Activated naive CD4-positive, alpha-beta T cell treated with anti-CD3 and anti-CD28 coated beads, Interleukin-2, amount 10 ng/mL, durations not matched to agents 7 days and 5 days (primary cell): ENCODE measurements around the gene SORD.
"Not testable (repeated sequence)": the region's sequence is repeated elsewhere in the genome, so short reads cannot be mapped to it uniquely, and the experiment has no call there.

Source experiments
- CTCF ChIA-PET: fragments of 350-600 bp; sonication (Branson Sonifier 250); formaldehyde crosslinking; loops from one replicate; lab custom pipeline; 2021; ENCODE audit warnings: antibody characterized with exemption; lab: Charles Lee
- DNase-seq: peaks from one replicate; pipeline ENCODE4 v3.0.0-alpha.2; 2020
- H3K27ac Mint-ChIP-seq: one replicate; pipeline ENCODE4 v1.8.0; 2021; ENCODE audit warnings: mild to moderate bottlenecking, moderate library complexity, mixed read lengths
- H3K27me3 Mint-ChIP-seq: one replicate; pipeline ENCODE4 v1.8.0; 2021; ENCODE audit warnings: mild to moderate bottlenecking, mixed read lengths
- H3K36me3 Mint-ChIP-seq: one replicate; pipeline ENCODE4 v1.8.0; 2021; ENCODE audit warnings: mixed read lengths
- H3K4me1 Mint-ChIP-seq: one replicate; pipeline ENCODE4 v1.8.0; 2021; ENCODE audit warnings: mixed read lengths
- H3K4me3 Mint-ChIP-seq: one replicate; pipeline ENCODE4 v1.8.0; 2021; ENCODE audit warnings: mild to moderate bottlenecking, moderate library complexity, mixed read lengths
- H3K9me3 Mint-ChIP-seq: one replicate; pipeline ENCODE4 v1.8.0; 2021; ENCODE audit warnings: mixed read lengths

SORD gene

GRCh38 chr15:45089712-45090373 is 66.8 kb downstream of the SORD start:
- CTCF ChIA-PET = no interaction called here
- H3K36me3 Mint-ChIP-seq = no peaks in the 10 kb centered on the region
- H3K9me3 Mint-ChIP-seq = no peaks in the 10 kb centered on the region
- no peaks in the 10 kb centered on the region for H3K4me1 Mint-ChIP-seq
- H3K27ac Mint-ChIP-seq = no peak overlapping the region
- no peak overlapping the region for H3K4me3 Mint-ChIP-seq
- DNase-seq = no peak
- peaks cover 37% of the 10 kb centered on the region for H3K27me3 Mint-ChIP-seq

GRCh38 chr15:45091161-45091560 is 68.2 kb downstream of the SORD start:
- Mint-ChIP-seq H3K27ac (no peak overlapping the region), H3K27me3 (peaks cover 33% of the 10 kb centered on the region), H3K4me1 (no peaks in the 10 kb centered on the region), H3K36me3 (no peaks in the 10 kb centered on the region), H3K9me3 (no peaks in the 10 kb centered on the region), H3K4me3 (no peak overlapping the region)
- no peak for DNase-seq
- CTCF ChIA-PET = no interaction called here

GRCh38 chr15:45091576-45091975 is 68.6 kb downstream of the SORD start:
- CTCF ChIA-PET = interaction anchor here (1.4 kb wide), 1 partner anchor 27 kb away, joined by 6 read pairs; no protein-coding TSS in a partner anchor
- Mint-ChIP-seq H3K9me3 (no peaks in the 10 kb centered on the region), H3K36me3 (no peaks in the 10 kb centered on the region), H3K4me3 (no peak overlapping the region), H3K27me3 (peaks cover 33% of the 10 kb centered on the region), H3K27ac (no peak overlapping the region), H3K4me1 (no peaks in the 10 kb centered on the region)
- no peak for DNase-seq

GRCh38 chr15:45093013-45093412 is 70.0 kb downstream of the SORD start:
- Mint-ChIP-seq H3K9me3 (no peaks in the 10 kb centered on the region), H3K4me3 (no peak overlapping the region), H3K27me3 (peaks cover 35% of the 10 kb centered on the region), H3K36me3 (no peaks in the 10 kb centered on the region), H3K27ac (no peak overlapping the region), H3K4me1 (no peaks in the 10 kb centered on the region)
- CTCF ChIA-PET = interaction anchor here (1.4 kb wide), 1 partner anchor 25 kb away, joined by 6 read pairs; no protein-coding TSS in a partner anchor
- DNase-seq = no peak

GRCh38 chr15:45093622-45094357 is 70.8 kb downstream of the SORD start:
- H3K4me1 Mint-ChIP-seq = no peaks in the 10 kb centered on the region
- H3K36me3 Mint-ChIP-seq = no peaks in the 10 kb centered on the region
- CTCF ChIA-PET = no interaction called here
- no peaks in the 10 kb centered on the region for H3K9me3 Mint-ChIP-seq
- peaks cover 29% of the 10 kb centered on the region for H3K27me3 Mint-ChIP-seq
- no peak overlapping the region for H3K4me3 Mint-ChIP-seq
- H3K27ac Mint-ChIP-seq = no peak overlapping the region
- no peak for DNase-seq

GRCh38 chr15:45094358-45094730 is 71.3 kb downstream of the SORD start:
- Mint-ChIP-seq H3K4me1 (no peaks in the 10 kb centered on the region), H3K36me3 (no peaks in the 10 kb centered on the region), H3K27me3 (peaks cover 26% of the 10 kb centered on the region), H3K4me3 (no peak overlapping the region), H3K9me3 (no peaks in the 10 kb centered on the region), H3K27ac (no peak overlapping the region)
- CTCF ChIA-PET = no interaction called here
- DNase-seq = no peak

GRCh38 chr15:45095661-45096060 is 72.7 kb downstream of the SORD start:
- CTCF ChIA-PET = no interaction called here
- Mint-ChIP-seq H3K27me3 (peaks cover 30% of the 10 kb centered on the region), H3K4me1 (no peaks in the 10 kb centered on the region), H3K36me3 (no peaks in the 10 kb centered on the region), H3K4me3 (no peak overlapping the region), H3K27ac (no peak overlapping the region), H3K9me3 (no peaks in the 10 kb centered on the region)
- no peak for DNase-seq

GRCh38 chr15:45097466-45097865 is 74.5 kb downstream of the SORD start:
- DNase-seq = no peak
- no peaks in the 10 kb centered on the region for H3K4me1 Mint-ChIP-seq
- H3K27ac Mint-ChIP-seq = no peak overlapping the region
- no peak overlapping the region for H3K4me3 Mint-ChIP-seq
- H3K27me3 Mint-ChIP-seq = peaks cover 30% of the 10 kb centered on the region
- H3K9me3 Mint-ChIP-seq = no peaks in the 10 kb centered on the region
- H3K36me3 Mint-ChIP-seq = no peaks in the 10 kb centered on the region
- CTCF ChIA-PET = interaction anchor here (1.0 kb wide), 1 partner anchor 21 kb away, joined by 3 read pairs; no protein-coding TSS in a partner anchor

GRCh38 chr15:45099549-45100165 is 76.7 kb downstream of the SORD start:
- CTCF ChIA-PET = no interaction called here
- H3K9me3 Mint-ChIP-seq = no peaks in the 10 kb centered on the region
- H3K27me3 Mint-ChIP-seq = peaks cover 28% of the 10 kb centered on the region

GRCh38 chr15:45100884-45101625 is 78.1 kb downstream of the SORD start:
- Mint-ChIP-seq H3K36me3 (no peaks in the 10 kb centered on the region), H3K9me3 (no peaks in the 10 kb centered on the region), H3K4me1 (no peaks in the 10 kb centered on the region), H3K27ac (no peak overlapping the region), H3K4me3 (no peak overlapping the region), H3K27me3 (peaks cover 35% of the 10 kb centered on the region)
- CTCF ChIA-PET = no interaction called here
- DNase-seq = no peak

More at GRCh38 chr15:45099549-45100165, 76.7 kb downstream of the SORD start:
- Mint-ChIP-seq H3K27ac (no peak overlapping the region), H3K4me1 (no peaks in the 10 kb centered on the region), H3K36me3 (no peaks in the 10 kb centered on the region), H3K4me3 (no peak overlapping the region)
- DNase-seq = no peak

GRCh38 chr15:45101749-45102148 is 78.8 kb downstream of the SORD start:
- H3K27me3 Mint-ChIP-seq = peaks cover 41% of the 10 kb centered on the region
- H3K4me1 Mint-ChIP-seq = no peaks in the 10 kb centered on the region
- H3K27ac Mint-ChIP-seq = no peak overlapping the region
- H3K36me3 Mint-ChIP-seq = no peaks in the 10 kb centered on the region
- no peak for DNase-seq
- H3K9me3 Mint-ChIP-seq = no peaks in the 10 kb centered on the region
- CTCF ChIA-PET = no interaction called here
- no peak overlapping the region for H3K4me3 Mint-ChIP-seq

GRCh38 chr15:45102226-45102625 is 79.2 kb downstream of the SORD start:
- Mint-ChIP-seq H3K36me3 (no peaks in the 10 kb centered on the region), H3K4me1 (no peaks in the 10 kb centered on the region), H3K4me3 (no peak overlapping the region), H3K27me3 (peaks cover 41% of the 10 kb centered on the region), H3K27ac (no peak overlapping the region), H3K9me3 (no peaks in the 10 kb centered on the region)
- no peak for DNase-seq
- CTCF ChIA-PET = no interaction called here

GRCh38 chr15:45104170-45104569 is 81.2 kb downstream of the SORD start:
- not testable (repeated sequence) for DNase-seq, H3K4me3 Mint-ChIP-seq, H3K36me3 Mint-ChIP-seq, H3K4me1 Mint-ChIP-seq, H3K27ac Mint-ChIP-seq, H3K9me3 Mint-ChIP-seq
- CTCF ChIA-PET = interaction anchor here (1.9 kb wide), 1 partner anchor 14 kb away, joined by 7 read pairs; no protein-coding TSS in a partner anchor
- H3K27me3 Mint-ChIP-seq = peaks cover 49% of the 10 kb centered on the region

GRCh38 chr15:45105586-45105985 is 82.6 kb downstream of the SORD start:
- Mint-ChIP-seq H3K27me3 (peaks cover 59% of the 10 kb centered on the region), H3K9me3 (no peaks in the 10 kb centered on the region), H3K36me3 (no peaks in the 10 kb centered on the region), H3K4me3 (no peak overlapping the region), H3K27ac (no peak overlapping the region), H3K4me1 (no peaks in the 10 kb centered on the region)
- DNase-seq = no peak
- CTCF ChIA-PET = interaction anchor here (1.9 kb wide), 1 partner anchor 12 kb away, joined by 7 read pairs; no protein-coding TSS in a partner anchor
